DMS 273 (cell line): ENCODE measurements around the gene DPP4.
A peak's percentile ranks its signal among the peaks of the same experiment; 100 is the strongest.
"Not testable (repeated sequence)": the region's sequence is repeated elsewhere in the genome, so short reads cannot be mapped to it uniquely, and the experiment has no call there.

ENCODE experiments used
- DNase-seq: peaks from one replicate; lab custom pipeline; 2025; ENCODE audit not compliant: unreplicated experiment; lab: John Stamatoyannopoulos, UW

Gene DPP4

GRCh38 chr2:161969159-161969558, 104.9 kb downstream of the DPP4 start:
- DNase-seq, result peak; percentile 35

- DNase-seq, result no peak
Measured at GRCh38 chr2:161965994-161966393, 108.0 kb downstream of the DPP4 start.

- no peak for DNase-seq
Measured at GRCh38 chr2:161964160-161964559, 109.9 kb downstream of the DPP4 start.

GRCh38 chr2:161962160-161962559, 111.9 kb downstream of the DPP4 start:
- DNase-seq, result no peak

GRCh38 chr2:161961061-161961460, 113.0 kb downstream of the DPP4 start:
- DNase-seq, result no peak

- DNase-seq, result no peak
Measured at GRCh38 chr2:161956738-161957137, 117.3 kb downstream of the DPP4 start.

- DNase-seq, result no peak
Measured at GRCh38 chr2:161955211-161955610, 118.8 kb downstream of the DPP4 start.

- DNase-seq, result peak; percentile 96
Measured at GRCh38 chr2:161954103-161954502, 119.9 kb downstream of the DPP4 start.

GRCh38 chr2:161953367-161953766, 120.6 kb downstream of the DPP4 start:
- DNase-seq, result not testable (repeated sequence)

- no peak for DNase-seq
Measured at GRCh38 chr2:161952783-161953191, 121.2 kb downstream of the DPP4 start.

- no peak for DNase-seq
Measured at GRCh38 chr2:161947836-161948235, 126.2 kb downstream of the DPP4 start.

- peak; percentile 56 for DNase-seq
Measured at GRCh38 chr2:161947406-161947805, 126.6 kb downstream of the DPP4 start.

GRCh38 chr2:161946489-161947107, 127.4 kb downstream of the DPP4 start:
- DNase-seq, result peak; percentile 61

- DNase-seq, result peak; percentile 73
Measured at GRCh38 chr2:161943011-161943410, 131.0 kb downstream of the DPP4 start.
